Measurements from ENCODE around the gene MED7.

- TF ChIP-seq CTCF (IDR thresholded peaks at IDR 0.05) (no peak), POLR2A (IDR thresholded peaks at IDR 0.05) (no peak)
Measured at GRCh38 chr5:157188270-157188669, 45.6 kb upstream of the MED7 start.

All from body of pancreas (tissue), 4 donors.